Activated CD8-positive, alpha-beta T cell treated with anti-CD3 and anti-CD28 coated beads for 36 hours (primary cell): ENCODE measurements around the gene MTOR. TPM values are rescaled to one million over a fixed set of nuclear protein-coding genes. Genes with fewer than 3 reads are reported as not detected.
"Not testable (repeated sequence)": the region's sequence is repeated elsewhere in the genome, so short reads cannot be mapped to it uniquely, and the experiment has no call there.

ENCODE experiments used
- ATAC-seq: fragments of 200-7000 bp; cut with Tn5 transposase; one replicate; pipeline ENCODE4 v1.10.0; 2021; ENCODE audit warnings: mild to moderate bottlenecking, moderate library complexity
- CTCF ChIA-PET: fragments of 350-600 bp; sonication (Branson Sonifier 250); formaldehyde crosslinking; loops from one replicate; lab custom pipeline; 2021; ENCODE audit warnings: antibody characterized with exemption; lab: Charles Lee
- POLR2A ChIA-PET: fragments of 350-600 bp; sonication (Branson Sonifier 250); formaldehyde crosslinking; loops from one replicate; lab custom pipeline; 2021; ENCODE audit warnings: antibody characterized with exemption; lab: Charles Lee
- DNase-seq: peaks from one replicate; pipeline ENCODE4 v3.0.0-alpha.2; 2020
- H3K27ac Mint-ChIP-seq: one replicate; pipeline ENCODE4 v1.8.0; 2021; ENCODE audit warnings: mild to moderate bottlenecking, mixed read lengths
- H3K27me3 Mint-ChIP-seq: one replicate; pipeline ENCODE4 v1.8.0; 2021; ENCODE audit warnings: mixed read lengths
- H3K36me3 Mint-ChIP-seq: one replicate; pipeline ENCODE4 v1.8.0; 2021; ENCODE audit warnings: low read depth, mixed read lengths
- H3K4me1 Mint-ChIP-seq: one replicate; pipeline ENCODE4 v1.8.0; 2021; ENCODE audit warnings: low read depth, mixed read lengths
- H3K4me3 Mint-ChIP-seq: one replicate; pipeline ENCODE4 v1.8.0; 2021; ENCODE audit warnings: mild to moderate bottlenecking, moderate library complexity, mixed read lengths
- H3K9me3 Mint-ChIP-seq: one replicate; pipeline ENCODE4 v1.8.0; 2021; ENCODE audit warnings: mixed read lengths
- CTCF ChIP-seq: fragments of 200-600 bp; IDR thresholded peaks from one replicate; pipeline ENCODE4 v1.8.0; 2022; ENCODE audit warnings: antibody characterized with exemption, mild to moderate bottlenecking
- intact Hi-C: fragments of 100-400 bp; cut with micrococcal nuclease; formaldehyde crosslinking; loops from one replicate; pipeline ENCODE4 v1.10.0; 2022
- total RNA-seq, 2 experiments: library from RNA; stranded (reverse); gene quantifications; one replicate each; pipeline ENCODE4 v1.2.3, GENCODE V29; 2021

Gene MTOR
- total RNA-seq, 2 experiments from 2014 or later, result 34.7 to 36.8 TPM

GRCh38 chr1:11273595-11274234 lies 11.4 kb upstream of the MTOR start:
- no peaks in the 10 kb centered on the region for H3K27me3 Mint-ChIP-seq
- H3K4me3 Mint-ChIP-seq, result peak overlapping the region; percentile 99
- POLR2A ChIA-PET, result interaction anchor here (0.6 to 3.5 kb wide), 8 partner anchors 8 to 635 kb away, joined by 3 to 34 read pairs (median 4); partner anchors contain the start of genes EXOSC10 and MTOR
- ATAC-seq, result peak; percentile 52
- peak overlapping the region; percentile 92 for H3K27ac Mint-ChIP-seq
- peaks cover 33% of the 10 kb centered on the region for H3K36me3 Mint-ChIP-seq
- no peak for DNase-seq
- peaks cover 35% of the 10 kb centered on the region for H3K4me1 Mint-ChIP-seq
- no peak for TF ChIP-seq CTCF
- intact Hi-C loops, result no loop called here
- H3K9me3 Mint-ChIP-seq, result no peaks in the 10 kb centered on the region
- CTCF ChIA-PET, result interaction anchor here (1.5 kb wide), 1 partner anchor 235 kb away, joined by 3 read pairs; no protein-coding TSS in a partner anchor

GRCh38 chr1:11272832-11273594 lies 10.7 kb upstream of the MTOR start, which contains the start of gene UBIAD1:
UBIAD1 (plus strand) TSS chr1:11273198; CDS start chr1:11273532, 334 bp downstream.
- ChIA-PET CTCF (interaction anchor here (1.5 kb wide), 1 partner anchor 234 kb away, joined by 3 read pairs; no protein-coding TSS in a partner anchor), POLR2A (interaction anchor here (0.6 to 3.5 kb wide), 9 partner anchors 9 to 636 kb away, joined by 3 to 34 read pairs (median 3); partner anchors contain the start of genes EXOSC10 and MTOR)
- H3K4me3 Mint-ChIP-seq, result peak within 1 kb of the TSS; percentile 99
- peak within 1 kb of the TSS; percentile 92 for H3K27ac Mint-ChIP-seq
- ATAC-seq, result peak; percentile 89
- DNase-seq, result peak; percentile 85
- no peaks in the 10 kb centered on the region for H3K27me3 Mint-ChIP-seq
- intact Hi-C loops, result no loop called here
- TF ChIP-seq CTCF, result no peak
- H3K4me1 Mint-ChIP-seq, result peaks cover 29% of the 10 kb centered on the region
- no peaks in the 10 kb centered on the region for H3K9me3 Mint-ChIP-seq
- H3K36me3 Mint-ChIP-seq, result peaks cover 27% of the 10 kb centered on the region

- no peak overlapping the region for H3K27ac Mint-ChIP-seq
- intact Hi-C loops, result no loop called here
- no peak for DNase-seq
- H3K9me3 Mint-ChIP-seq, result no peaks in the 10 kb centered on the region
- peaks cover 25% of the 10 kb centered on the region for H3K4me1 Mint-ChIP-seq
- peak overlapping the region; percentile 39 for H3K4me3 Mint-ChIP-seq
- CTCF ChIA-PET, result interaction anchor here (1.5 kb wide), 1 partner anchor 234 kb away, joined by 3 read pairs; no protein-coding TSS in a partner anchor
- POLR2A ChIA-PET, result interaction anchor here (0.6 to 3.5 kb wide), 5 partner anchors 9 to 364 kb away, joined by 3 to 34 read pairs (median 4); partner anchors contain the start of gene MTOR
- H3K27me3 Mint-ChIP-seq, result no peaks in the 10 kb centered on the region
- TF ChIP-seq CTCF, result no peak
- no peak for ATAC-seq
- H3K36me3 Mint-ChIP-seq, result peaks cover 25% of the 10 kb centered on the region
Measured at GRCh38 chr1:11272544-11272831, 10.1 kb upstream of the MTOR start.

- DNase-seq, H3K36me3 Mint-ChIP-seq, ATAC-seq, H3K9me3 Mint-ChIP-seq, H3K4me3 Mint-ChIP-seq, H3K27ac Mint-ChIP-seq, intact Hi-C loops, H3K27me3 Mint-ChIP-seq, H3K4me1 Mint-ChIP-seq: not testable (repeated sequence)
- CTCF ChIA-PET, result interaction anchor here (0.6 to 1.7 kb wide), 2 partner anchors 22 to 230 kb away, joined by 3 to 6 read pairs; no protein-coding TSS in a partner anchor
- POLR2A ChIA-PET, result interaction anchor here (1.0 kb wide), 1 partner anchor 13 kb away, joined by 4 read pairs; no protein-coding TSS in a partner anchor
Measured at GRCh38 chr1:11267350-11268337, 5.3 kb upstream of the MTOR start.
